ENCODE results near the gene LLPH.
"Not testable (repeated sequence)": the region's sequence is repeated elsewhere in the genome, so short reads cannot be mapped to it uniquely, and the experiment has no call there.

LLPH gene

GRCh38 chr12:66130267-66131066 is at the start of gene LLPH:
TSS of gene LLPH (minus strand) at chr12:66130750. CDS start at chr12:66129106, 1,644 bp downstream.
- Histone ChIP-seq H3K9ac (ENCODE audit: low read length) (peak within 1 kb of the TSS; percentile 86), H3K4me3 (ENCODE audit: low read depth, low read length) (peak within 1 kb of the TSS; percentile 81), H3K27ac (ENCODE audit: low read depth, low read length) (peak within 1 kb of the TSS; percentile 78), H3K36me3 (ENCODE audit: control insufficient read depth, insufficient read depth, low read length) (peaks cover 32% of the 10 kb centered on the region), H3K9me3 (ENCODE audit: control insufficient read depth, insufficient read depth, low read depth, low read length) (no peaks in the 10 kb centered on the region), H3K4me1 (ENCODE audit: control insufficient read depth, insufficient read depth, low read length) (peaks cover 6% of the 10 kb centered on the region), H3K27me3 (ENCODE audit: control insufficient read depth, insufficient read depth, low read length) (no peaks in the 10 kb centered on the region)

- H3K27ac ChIP-seq (ENCODE audit: low read depth, low read length): no peak overlapping the region
- no peaks in the 10 kb centered on the region for H3K27me3 ChIP-seq (ENCODE audit: control insufficient read depth, insufficient read depth, low read length)
- H3K9ac ChIP-seq (ENCODE audit: low read length): no peak overlapping the region
- no peaks in the 10 kb centered on the region for H3K36me3 ChIP-seq (ENCODE audit: control insufficient read depth, insufficient read depth, low read length)
- H3K9me3 ChIP-seq (ENCODE audit: control insufficient read depth, insufficient read depth, low read depth, low read length): peaks cover 13% of the 10 kb centered on the region; the same call in 1 of the 2 replicates
- H3K4me3 ChIP-seq (ENCODE audit: low read depth, low read length): no peak overlapping the region
- no peaks in the 10 kb centered on the region for H3K4me1 ChIP-seq (ENCODE audit: control insufficient read depth, insufficient read depth, low read length)
Observed at GRCh38 chr12:66176105-66176900, 45.8 kb upstream of the LLPH start.

- not testable (repeated sequence) for H3K27me3 ChIP-seq (ENCODE audit: control insufficient read depth, insufficient read depth, low read length); H3K9ac ChIP-seq (ENCODE audit: low read length); H3K4me3 ChIP-seq (ENCODE audit: low read depth, low read length); H3K27ac ChIP-seq (ENCODE audit: low read depth, low read length); H3K4me1 ChIP-seq (ENCODE audit: control insufficient read depth, insufficient read depth, low read length); H3K36me3 ChIP-seq (ENCODE audit: control insufficient read depth, insufficient read depth, low read length)
- H3K9me3 ChIP-seq (ENCODE audit: control insufficient read depth, insufficient read depth, low read depth, low read length): peaks cover 13% of the 10 kb centered on the region; the same call in 1 of the 2 replicates
Observed at GRCh38 chr12:66174391-66175325, 44.1 kb upstream of the LLPH start.

GRCh38 chr12:66170606-66171005 is 40.1 kb upstream of the LLPH start:
- no peaks in the 10 kb centered on the region for H3K27me3 ChIP-seq (ENCODE audit: control insufficient read depth, insufficient read depth, low read length)
- no peaks in the 10 kb centered on the region; the same call in 1 of the 2 replicates for H3K4me1 ChIP-seq (ENCODE audit: control insufficient read depth, insufficient read depth, low read length)
- no peak overlapping the region for H3K9ac ChIP-seq (ENCODE audit: low read length)
- peaks cover 25% of the 10 kb centered on the region; the same call in 1 of the 2 replicates for H3K9me3 ChIP-seq (ENCODE audit: control insufficient read depth, insufficient read depth, low read depth, low read length)
- H3K27ac ChIP-seq (ENCODE audit: low read depth, low read length): no peak overlapping the region
- no peaks in the 10 kb centered on the region for H3K36me3 ChIP-seq (ENCODE audit: control insufficient read depth, insufficient read depth, low read length)
- 0 out of 2 replicates have a peak overlapping the region, but pooled peaks have one; percentile 94 for H3K4me3 ChIP-seq (ENCODE audit: low read depth, low read length)

- H3K9ac ChIP-seq (ENCODE audit: low read length): peak within 1 kb of the TSS; percentile 92
- peak within 1 kb of the TSS; percentile 94 for H3K4me3 ChIP-seq (ENCODE audit: low read depth, low read length)
- H3K4me1 ChIP-seq (ENCODE audit: control insufficient read depth, insufficient read depth, low read length): no peaks in the 10 kb centered on the region; the same call in 1 of the 2 replicates
- H3K9me3 ChIP-seq (ENCODE audit: control insufficient read depth, insufficient read depth, low read depth, low read length): peaks cover 23% of the 10 kb centered on the region; the same call in 1 of the 2 replicates
- no peaks in the 10 kb centered on the region for H3K36me3 ChIP-seq (ENCODE audit: control insufficient read depth, insufficient read depth, low read length)
- H3K27ac ChIP-seq (ENCODE audit: low read depth, low read length): peak within 1 kb of the TSS; percentile 83; the same call in 1 of the 2 replicates
- H3K27me3 ChIP-seq (ENCODE audit: control insufficient read depth, insufficient read depth, low read length): no peaks in the 10 kb centered on the region
Observed at GRCh38 chr12:66169221-66170170, 38.9 kb upstream of the LLPH start, which contains the start of gene TMBIM4. TSS of gene TMBIM4 (minus strand) at chr12:66169996. CDS start at chr12:66169951, 45 bp downstream.

GRCh38 chr12:66168410-66168809 is 37.9 kb upstream of the LLPH start:
- H3K4me3 ChIP-seq (ENCODE audit: low read depth, low read length): peak overlapping the region; percentile 94
- H3K27me3 ChIP-seq (ENCODE audit: control insufficient read depth, insufficient read depth, low read length): no peaks in the 10 kb centered on the region
- H3K36me3 ChIP-seq (ENCODE audit: control insufficient read depth, insufficient read depth, low read length): no peaks in the 10 kb centered on the region
- no peak overlapping the region for H3K27ac ChIP-seq (ENCODE audit: low read depth, low read length)
- H3K4me1 ChIP-seq (ENCODE audit: control insufficient read depth, insufficient read depth, low read length): no peaks in the 10 kb centered on the region; the same call in 1 of the 2 replicates
- no peak overlapping the region for H3K9ac ChIP-seq (ENCODE audit: low read length)
- peaks cover 15% of the 10 kb centered on the region; the same call in 1 of the 2 replicates for H3K9me3 ChIP-seq (ENCODE audit: control insufficient read depth, insufficient read depth, low read depth, low read length)

GRCh38 chr12:66166561-66166960 is 36.0 kb upstream of the LLPH start:
- H3K36me3 ChIP-seq (ENCODE audit: control insufficient read depth, insufficient read depth, low read length): no peaks in the 10 kb centered on the region
- peaks cover 20% of the 10 kb centered on the region; the same call in 1 of the 2 replicates for H3K9me3 ChIP-seq (ENCODE audit: control insufficient read depth, insufficient read depth, low read depth, low read length)
- no peaks in the 10 kb centered on the region; the same call in 1 of the 2 replicates for H3K4me1 ChIP-seq (ENCODE audit: control insufficient read depth, insufficient read depth, low read length)
- H3K27me3 ChIP-seq (ENCODE audit: control insufficient read depth, insufficient read depth, low read length): no peaks in the 10 kb centered on the region
- H3K9ac ChIP-seq (ENCODE audit: low read length): no peak overlapping the region
- no peak overlapping the region for H3K27ac ChIP-seq (ENCODE audit: low read depth, low read length)
- H3K4me3 ChIP-seq (ENCODE audit: low read depth, low read length): no peak overlapping the region

- H3K9me3 ChIP-seq (ENCODE audit: control insufficient read depth, insufficient read depth, low read depth, low read length): peaks cover 22% of the 10 kb centered on the region; the same call in 1 of the 2 replicates
- no peaks in the 10 kb centered on the region; the same call in 1 of the 2 replicates for H3K4me1 ChIP-seq (ENCODE audit: control insufficient read depth, insufficient read depth, low read length)
- H3K4me3 ChIP-seq (ENCODE audit: low read depth, low read length): no peak overlapping the region
- no peak overlapping the region for H3K9ac ChIP-seq (ENCODE audit: low read length)
- no peaks in the 10 kb centered on the region for H3K36me3 ChIP-seq (ENCODE audit: control insufficient read depth, insufficient read depth, low read length)
- H3K27me3 ChIP-seq (ENCODE audit: control insufficient read depth, insufficient read depth, low read length): no peaks in the 10 kb centered on the region
- no peak overlapping the region for H3K27ac ChIP-seq (ENCODE audit: low read depth, low read length)
Observed at GRCh38 chr12:66165141-66165540, 34.6 kb upstream of the LLPH start.

GRCh38 chr12:66164349-66164821 is 33.8 kb upstream of the LLPH start:
- Histone ChIP-seq H3K27me3 (ENCODE audit: control insufficient read depth, insufficient read depth, low read length) (no peaks in the 10 kb centered on the region), H3K27ac (ENCODE audit: low read depth, low read length) (no peak overlapping the region), H3K9ac (ENCODE audit: low read length) (no peak overlapping the region), H3K9me3 (ENCODE audit: control insufficient read depth, insufficient read depth, low read depth, low read length) (peaks cover 22% of the 10 kb centered on the region; the same call in 1 of the 2 replicates), H3K4me1 (ENCODE audit: control insufficient read depth, insufficient read depth, low read length) (no peaks in the 10 kb centered on the region; the same call in 1 of the 2 replicates), H3K4me3 (ENCODE audit: low read depth, low read length) (no peak overlapping the region), H3K36me3 (ENCODE audit: control insufficient read depth, insufficient read depth, low read length) (peaks cover 6% of the 10 kb centered on the region; the same call in 1 of the 2 replicates)
